Duodenal mucosa (tissue), 2 donors: ENCODE measurements around the gene GINS1.

Experiments used
- H3K27ac ChIP-seq: one replicate; pipeline ENCODE4 v1.7.0; 2013; ENCODE audit warnings: low read depth, low read length
- H3K27me3 ChIP-seq, 2 donors: one replicate each; pipeline ENCODE4 v1.7.0; 2013; ENCODE audit warnings: low read length in 2 of 2, control low read depth in 1 of 2; ENCODE audit not compliant: insufficient read depth in 2 of 2, control insufficient read depth in 1 of 2
- H3K36me3 ChIP-seq, 2 donors: one replicate each; pipeline ENCODE4 v1.7.0; 2013; ENCODE audit warnings: low read length in 2 of 2, control low read depth in 1 of 2; ENCODE audit not compliant: insufficient read depth in 2 of 2, control insufficient read depth in 1 of 2
- H3K4me1 ChIP-seq, 2 donors: one replicate each; pipeline ENCODE4 v1.7.0; 2013; ENCODE audit warnings: low read length in 2 of 2, control low read depth in 1 of 2; ENCODE audit not compliant: insufficient read depth in 2 of 2, control insufficient read depth in 1 of 2
- H3K4me3 ChIP-seq, 2 donors: one replicate each; pipeline ENCODE4 v1.7.0; 2013; ENCODE audit warnings: low read length in 2 of 2, low read depth in 1 of 2
- H3K9ac ChIP-seq, 2 donors: one replicate each; pipeline ENCODE4 v1.7.0; 2013; ENCODE audit warnings: low read length in 2 of 2, low read depth in 1 of 2
- H3K9me3 ChIP-seq, 2 donors: one replicate each; pipeline ENCODE4 v1.7.0; 2013; ENCODE audit warnings: low read length in 2 of 2, control low read depth in 1 of 2; ENCODE audit not compliant: control insufficient read depth in 1 of 2

GINS1 gene

GRCh38 chr20:25372584-25373336 is 34.7 kb upstream of the GINS1 start:
- Histone ChIP-seq H3K27ac (no peak overlapping the region), H3K9ac (no peak overlapping the region), H3K4me1 (no peaks in the 10 kb centered on the region), H3K4me3 (no peak overlapping the region), H3K36me3 (no peaks in the 10 kb centered on the region), H3K9me3 (no peaks in the 10 kb centered on the region), H3K27me3 (no peaks in the 10 kb centered on the region)

GRCh38 chr20:25374842-25375241 is 32.6 kb upstream of the GINS1 start:
- H3K36me3 ChIP-seq = no peaks in the 10 kb centered on the region
- H3K27ac ChIP-seq = no peak overlapping the region
- H3K4me1 ChIP-seq = peaks cover 0 to 6% of the 10 kb centered on the region in 2 donors
- H3K9ac ChIP-seq = no peak overlapping the region
- H3K4me3 ChIP-seq = no peak overlapping the region
- no peaks in the 10 kb centered on the region for H3K27me3 ChIP-seq
- no peaks in the 10 kb centered on the region for H3K9me3 ChIP-seq

- H3K36me3 ChIP-seq = peaks cover 0 to 4% of the 10 kb centered on the region in 2 donors
Observed at GRCh38 chr20:25376236-25376635, 31.2 kb upstream of the GINS1 start.

GRCh38 chr20:25376886-25377285 is 30.6 kb upstream of the GINS1 start:
- Histone ChIP-seq H3K27ac (no peak overlapping the region), H3K9ac (no peak overlapping the region), H3K27me3 (no peaks in the 10 kb centered on the region), H3K9me3 (no peaks in the 10 kb centered on the region), H3K36me3 (peaks cover 0 to 4% of the 10 kb centered on the region in 2 donors), H3K4me1 (peaks cover 0 to 6% of the 10 kb centered on the region in 2 donors), H3K4me3 (no peak overlapping the region)

More at GRCh38 chr20:25376236-25376635, 31.2 kb upstream of the GINS1 start:
- Histone ChIP-seq H3K9me3 (no peaks in the 10 kb centered on the region), H3K27me3 (no peaks in the 10 kb centered on the region), H3K27ac (no peak overlapping the region), H3K4me3 (no peak overlapping the region), H3K9ac (no peak overlapping the region), H3K4me1 (peaks cover 0 to 6% of the 10 kb centered on the region in 2 donors)

- no peak overlapping the region for H3K9ac ChIP-seq
- H3K4me1 ChIP-seq = peaks cover 0 to 6% of the 10 kb centered on the region in 2 donors
- H3K36me3 ChIP-seq = peaks cover 0 to 4% of the 10 kb centered on the region in 2 donors
- H3K27ac ChIP-seq = no peak overlapping the region
- H3K27me3 ChIP-seq = no peaks in the 10 kb centered on the region
- no peaks in the 10 kb centered on the region for H3K9me3 ChIP-seq
- H3K4me3 ChIP-seq = no peak overlapping the region
Observed at GRCh38 chr20:25378189-25378883, 29.1 kb upstream of the GINS1 start.

- Histone ChIP-seq H3K4me1 (peaks cover 0 to 6% of the 10 kb centered on the region in 2 donors), H3K9ac (no peak overlapping the region), H3K9me3 (no peaks in the 10 kb centered on the region), H3K27ac (no peak overlapping the region), H3K4me3 (no peak overlapping the region), H3K36me3 (peaks cover 0 to 4% of the 10 kb centered on the region in 2 donors), H3K27me3 (no peaks in the 10 kb centered on the region)
Observed at GRCh38 chr20:25378884-25379733, 28.4 kb upstream of the GINS1 start.

GRCh38 chr20:25380945-25381614 is 26.4 kb upstream of the GINS1 start:
- peaks cover 0 to 6% of the 10 kb centered on the region in 2 donors for H3K4me1 ChIP-seq
- no peaks in the 10 kb centered on the region for H3K9me3 ChIP-seq
- peaks cover 0 to 4% of the 10 kb centered on the region in 2 donors for H3K36me3 ChIP-seq
- no peak overlapping the region for H3K27ac ChIP-seq
- no peak overlapping the region for H3K4me3 ChIP-seq
- H3K9ac ChIP-seq = no peak overlapping the region
- H3K27me3 ChIP-seq = no peaks in the 10 kb centered on the region

GRCh38 chr20:25382704-25383370 is 24.6 kb upstream of the GINS1 start:
- peaks cover 0 to 6% of the 10 kb centered on the region in 2 donors for H3K4me1 ChIP-seq
- H3K36me3 ChIP-seq = peaks cover 0 to 4% of the 10 kb centered on the region in 2 donors
- no peaks in the 10 kb centered on the region for H3K9me3 ChIP-seq
- H3K4me3 ChIP-seq = no peak overlapping the region
- no peak overlapping the region for H3K9ac ChIP-seq
- H3K27ac ChIP-seq = no peak overlapping the region
- H3K27me3 ChIP-seq = no peaks in the 10 kb centered on the region

- Histone ChIP-seq H3K27me3 (no peaks in the 10 kb centered on the region), H3K9ac (peak overlapping the region; percentile 51 to 80), H3K27ac (no peak overlapping the region), H3K36me3 (no peaks in the 10 kb centered on the region), H3K4me3 (peak overlapping the region; percentile 79), H3K4me1 (peaks cover 5% of the 10 kb centered on the region in 2 donors), H3K9me3 (no peaks in the 10 kb centered on the region)
Observed at GRCh38 chr20:25389401-25389857, 18.0 kb upstream of the GINS1 start.
